DND-41 (cell line): ENCODE data around the gene NUBP2.

Source experiments
- CTCF ChIP-seq: IDR thresholded peaks from 2 replicates; pipeline ENCODE4 v1.5.1; 2012; ENCODE audit warnings: borderline replicate concordance, low read length, moderate library complexity, mild to moderate bottlenecking; ENCODE audit not compliant: poor library complexity, severe bottlenecking; ENCODE audit errors: extremely low read depth
- EZH2 ChIP-seq: IDR thresholded peaks from 3 replicates; pipeline ENCODE4 v1.6.1; 2012; ENCODE audit warnings: borderline replicate concordance, low read depth, mild to moderate bottlenecking, moderate library complexity, low read length, inconsistent platforms; ENCODE audit not compliant: severe bottlenecking

GRCh38 chr16:1771864-1772361, 10.8 kb upstream of the NUBP2 start:
- TF ChIP-seq CTCF (no peak), EZH2 (no peak)
